GM21367 (cell line): ENCODE data around the gene KRT4.
"Not testable (repeated sequence)": the region's sequence is repeated elsewhere in the genome, so short reads cannot be mapped to it uniquely, and the experiment has no call there.

Experiments
- ATAC-seq: cut with Tn5 transposase; IDR thresholded peaks from one replicate; pipeline ENCODE4 v1.9.1; 2021; ENCODE audit not compliant: unreplicated experiment

Gene KRT4

GRCh38 chr12:52776435-52776834, 37.5 kb downstream of the KRT4 start:
- ATAC-seq = no peak

GRCh38 chr12:52774629-52775250, 39.2 kb downstream of the KRT4 start:
- ATAC-seq = no peak

- no peak for ATAC-seq
These were observed 41.1 kb downstream of the KRT4 start for GRCh38 chr12:52772772-52773171.

GRCh38 chr12:52772188-52772587, 41.7 kb downstream of the KRT4 start:
- no peak for ATAC-seq

DNA sequence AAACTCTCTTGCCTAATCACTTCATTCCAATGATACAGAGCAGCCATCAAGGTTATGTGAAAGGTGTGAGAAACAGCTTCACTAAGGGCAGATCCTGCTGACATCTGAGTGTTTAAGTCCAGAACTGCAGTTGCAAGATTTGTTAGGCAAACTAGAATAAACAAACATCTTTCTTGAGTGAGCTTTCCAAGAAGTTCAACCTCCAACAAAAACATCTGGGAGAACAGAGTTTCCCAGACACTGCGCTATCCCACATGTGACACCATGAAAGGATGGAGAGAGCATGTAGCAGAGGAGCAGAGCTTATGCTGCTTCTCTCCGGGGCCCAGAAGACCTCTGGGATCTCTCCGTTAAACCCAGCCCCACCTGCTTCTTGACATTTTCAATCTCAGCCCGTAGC, 42.4 kb downstream of the KRT4 start:
- ATAC-seq = no peak

DNA sequence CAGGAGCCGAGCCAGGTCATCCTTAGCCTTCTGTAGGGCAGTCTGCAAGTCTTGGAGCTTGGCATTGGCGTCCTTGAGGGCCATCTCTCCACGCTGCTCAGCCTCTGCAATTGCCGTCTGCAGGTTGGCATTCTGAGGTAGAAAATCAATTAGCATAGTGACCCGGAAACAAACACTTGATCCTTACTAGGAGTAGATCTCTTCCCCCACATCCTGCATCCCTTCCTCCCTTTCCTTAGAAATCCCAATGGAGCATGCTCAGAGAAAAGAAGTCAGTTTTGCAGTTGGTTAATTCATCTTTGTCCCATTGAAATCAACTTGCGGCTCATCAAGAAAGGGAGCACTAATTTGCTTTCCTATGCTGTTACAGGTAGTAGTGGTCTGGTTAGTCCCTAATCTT, 42.8 kb downstream of the KRT4 start:
- no peak for ATAC-seq

DNA sequence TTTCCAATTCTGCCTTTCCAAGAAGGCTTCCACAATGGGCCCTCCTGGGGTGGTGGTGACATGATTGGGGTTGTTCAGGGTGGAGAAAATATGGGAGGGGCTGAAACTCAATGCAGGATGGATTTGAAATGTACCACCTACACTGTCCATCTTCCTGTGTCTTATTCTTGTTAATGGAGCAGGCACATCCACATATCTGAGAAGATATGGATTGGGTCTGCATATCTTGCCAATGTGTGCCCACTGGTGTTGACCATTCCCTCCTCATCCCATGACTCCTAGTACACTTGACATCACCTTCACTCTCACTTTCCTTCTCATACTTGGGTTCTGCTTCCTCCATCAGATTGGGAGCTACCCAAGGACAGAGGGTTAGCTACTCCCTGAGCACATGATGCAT, 44.0 kb downstream of the KRT4 start:
- ATAC-seq = no peak

DNA sequence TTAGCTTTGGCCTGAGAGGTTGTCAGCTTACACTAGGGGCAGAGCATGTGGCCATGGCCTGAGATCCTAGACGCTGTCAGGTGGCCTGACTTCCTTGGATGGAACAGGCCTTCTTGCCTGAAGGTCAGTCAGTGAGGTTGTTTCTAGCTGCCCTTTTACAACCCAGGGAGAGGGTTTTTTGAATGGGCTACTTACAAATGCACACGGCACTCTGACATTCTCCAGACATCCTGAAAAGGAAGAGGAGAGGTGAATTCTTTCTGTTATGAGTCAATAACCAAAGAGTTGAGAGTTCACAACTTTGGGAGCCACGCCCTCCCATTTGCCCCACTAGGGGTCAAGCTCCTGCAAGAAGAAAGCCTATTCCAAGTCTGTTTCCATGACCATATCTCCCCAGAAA, 44.6 kb downstream of the KRT4 start:
- no peak for ATAC-seq

DNA sequence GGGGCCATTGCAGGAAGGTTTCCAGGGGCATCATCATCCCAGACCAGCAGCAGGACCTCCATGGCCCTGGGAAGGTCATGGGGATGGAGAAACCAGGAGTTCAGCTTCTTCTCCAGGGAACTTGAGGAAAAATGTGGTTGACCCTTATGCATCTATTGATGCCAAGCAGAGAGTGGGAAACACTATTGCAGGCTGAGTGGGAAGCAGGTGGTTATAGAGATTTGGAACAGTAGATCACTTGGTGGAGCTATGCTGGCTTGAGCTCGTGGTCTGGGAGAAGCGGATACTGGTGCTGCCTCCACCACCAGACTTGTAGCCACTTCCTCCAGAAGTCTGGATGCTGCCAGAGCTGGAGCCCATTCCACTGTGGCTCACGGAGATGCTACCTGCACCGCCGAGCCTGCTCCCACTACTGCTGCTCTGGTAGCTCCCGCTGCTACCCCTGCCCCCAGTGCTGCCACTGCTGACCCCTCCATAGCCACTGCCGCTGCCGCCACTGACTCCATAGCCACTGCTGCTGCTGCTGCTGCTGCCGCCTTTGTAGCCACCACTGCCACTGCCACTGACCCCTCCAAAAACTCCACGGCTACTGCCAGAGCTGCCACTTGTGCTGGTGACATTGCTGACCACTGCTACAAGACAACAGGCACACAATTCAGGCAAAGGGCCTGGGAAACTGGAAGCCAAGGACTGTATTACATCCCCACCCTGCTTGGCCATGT, 45.3 kb downstream of the KRT4 start:
- no peak for ATAC-seq

GRCh38 chr12:52767427-52767826, 46.5 kb downstream of the KRT4 start:
- no peak for ATAC-seq

DNA sequence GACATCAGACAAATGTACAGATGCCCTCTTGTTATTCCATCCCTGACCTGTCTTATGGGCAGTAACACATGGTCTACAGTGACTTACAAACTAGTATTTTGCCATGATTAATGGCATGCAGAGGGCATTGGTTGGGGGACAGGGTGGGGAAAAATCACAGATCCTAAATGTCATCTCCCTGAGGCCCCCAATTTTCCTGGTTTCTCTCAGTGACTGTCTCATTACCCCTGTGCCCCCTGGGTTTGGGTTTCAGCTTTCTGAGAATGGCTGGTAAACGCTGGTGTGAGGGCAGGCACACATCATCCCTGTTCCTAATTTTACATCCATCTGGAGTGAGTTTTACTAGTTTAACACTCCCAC, 46.9 kb downstream of the KRT4 start:
- no peak for ATAC-seq

DNA sequence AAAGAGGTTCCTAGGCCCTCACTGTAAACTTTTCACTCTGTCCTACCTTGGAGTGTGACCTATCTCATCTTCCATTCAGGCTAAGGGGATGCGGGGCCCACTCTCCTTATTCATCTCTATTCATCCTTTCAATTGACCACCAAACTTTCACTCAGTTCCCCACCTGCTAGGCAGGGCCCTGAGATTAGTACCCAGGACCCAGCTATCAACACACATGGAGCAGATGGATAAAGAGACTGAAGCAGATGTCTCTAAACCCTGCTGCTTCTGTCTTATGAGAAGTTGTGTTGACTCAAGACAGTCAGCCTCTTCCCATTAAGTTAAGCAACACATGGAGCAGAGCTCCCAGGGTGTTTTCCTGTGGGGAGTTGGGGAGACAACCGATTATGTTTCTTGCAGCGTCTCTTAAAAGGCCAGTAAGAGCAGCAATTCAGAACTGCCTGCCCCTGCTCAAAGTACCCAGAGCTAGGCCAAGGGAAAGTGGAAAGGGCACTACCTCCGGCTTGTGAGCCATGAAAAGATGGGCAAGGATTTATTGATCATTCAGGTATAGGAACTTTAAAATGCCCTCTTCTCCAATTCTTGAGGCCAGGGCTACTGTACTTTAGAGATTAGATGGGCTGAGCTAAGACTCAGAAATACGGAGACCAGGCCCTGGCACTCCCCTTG, 47.4 kb downstream of the KRT4 start:
- ATAC-seq = no peak

- ATAC-seq = no peak
These were observed 48.2 kb downstream of the KRT4 start for GRCh38 chr12:52765702-52766101.

DNA sequence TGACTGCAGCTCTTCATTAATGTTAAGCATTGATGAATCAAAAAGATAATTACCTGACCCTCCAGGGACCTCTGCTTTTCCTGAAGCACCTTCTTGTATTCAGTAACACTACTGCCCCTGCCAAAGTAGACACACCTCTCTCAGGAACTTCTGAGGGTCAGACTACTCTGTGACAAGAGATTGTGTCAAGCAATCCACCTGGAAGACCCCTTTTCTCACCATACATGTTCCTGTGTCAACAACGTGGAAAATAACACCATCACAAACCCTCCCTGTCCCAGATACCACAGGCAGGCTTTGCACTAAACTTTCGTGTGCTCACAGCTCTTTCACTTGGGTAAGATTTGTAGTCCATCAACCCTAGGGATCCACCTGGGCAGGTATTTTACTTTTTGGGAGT, 49.9 kb downstream of the KRT4 start:
- no peak for ATAC-seq

GRCh38 chr12:52763036-52763659, 50.8 kb downstream of the KRT4 start:
- ATAC-seq = no peak

DNA sequence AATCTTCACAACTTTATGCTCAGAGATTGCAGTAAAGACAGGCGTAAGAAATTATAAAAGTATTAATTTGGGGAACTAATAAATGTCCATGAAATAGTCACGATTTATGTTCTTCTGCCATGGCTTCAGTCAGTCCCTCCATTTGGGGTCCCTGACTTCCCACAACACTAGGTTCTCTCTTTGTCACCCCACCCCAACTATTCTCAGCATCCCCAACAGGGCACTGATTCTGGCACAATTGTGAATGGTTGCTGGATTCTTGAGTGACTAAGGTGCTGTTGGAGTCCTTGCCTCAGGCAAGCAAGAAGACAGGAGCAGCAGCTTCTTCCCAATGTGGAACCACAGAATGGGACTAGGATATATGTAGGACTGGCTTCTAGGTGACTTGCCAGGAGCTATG, 52.1 kb downstream of the KRT4 start:
- no peak for ATAC-seq

DNA sequence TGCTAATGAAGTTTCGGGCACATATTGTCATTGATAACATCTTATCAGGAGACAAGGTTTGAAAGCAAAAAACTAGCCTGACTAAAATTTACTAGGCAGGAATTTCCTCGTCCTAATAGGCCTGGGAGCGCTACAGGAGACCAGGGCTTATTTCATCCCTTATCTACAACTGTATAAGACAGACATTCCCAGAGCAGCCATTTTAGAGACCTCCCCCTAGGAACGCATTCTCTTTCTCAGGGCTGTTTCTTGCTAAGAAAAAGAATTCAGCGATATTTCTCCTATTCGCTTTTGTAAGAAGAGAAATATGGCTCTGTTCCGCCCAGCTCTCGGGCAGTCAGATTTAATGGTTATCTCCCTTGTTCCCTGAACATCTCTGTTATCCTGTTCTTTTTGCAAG, 52.7 kb downstream of the KRT4 start:
- ATAC-seq = not testable (repeated sequence)

GRCh38 chr12:52760623-52761022, 53.3 kb downstream of the KRT4 start:
- no peak for ATAC-seq

DNA sequence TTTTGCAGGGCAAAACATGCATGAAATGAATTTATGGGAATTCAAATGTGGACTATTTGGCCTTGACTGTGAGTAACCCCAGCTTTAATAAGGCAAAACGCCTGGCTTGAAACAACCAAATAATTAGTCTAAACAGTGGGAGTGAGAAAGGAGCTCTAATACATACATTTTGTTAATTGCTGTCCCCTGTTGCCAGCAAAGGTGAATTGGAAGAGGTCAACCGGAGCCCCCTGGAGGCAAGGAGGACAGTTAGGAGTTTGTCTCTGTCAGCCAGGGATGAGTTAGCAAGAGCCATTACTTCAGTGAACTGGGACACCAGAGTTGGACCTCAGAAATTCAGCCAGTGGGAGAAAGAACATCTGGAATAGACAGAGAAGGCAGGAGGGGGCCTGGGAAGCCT, 54.2 kb downstream of the KRT4 start:
- no peak for ATAC-seq

GRCh38 chr12:52759218-52759617, 54.7 kb downstream of the KRT4 start:
- ATAC-seq = no peak

DNA sequence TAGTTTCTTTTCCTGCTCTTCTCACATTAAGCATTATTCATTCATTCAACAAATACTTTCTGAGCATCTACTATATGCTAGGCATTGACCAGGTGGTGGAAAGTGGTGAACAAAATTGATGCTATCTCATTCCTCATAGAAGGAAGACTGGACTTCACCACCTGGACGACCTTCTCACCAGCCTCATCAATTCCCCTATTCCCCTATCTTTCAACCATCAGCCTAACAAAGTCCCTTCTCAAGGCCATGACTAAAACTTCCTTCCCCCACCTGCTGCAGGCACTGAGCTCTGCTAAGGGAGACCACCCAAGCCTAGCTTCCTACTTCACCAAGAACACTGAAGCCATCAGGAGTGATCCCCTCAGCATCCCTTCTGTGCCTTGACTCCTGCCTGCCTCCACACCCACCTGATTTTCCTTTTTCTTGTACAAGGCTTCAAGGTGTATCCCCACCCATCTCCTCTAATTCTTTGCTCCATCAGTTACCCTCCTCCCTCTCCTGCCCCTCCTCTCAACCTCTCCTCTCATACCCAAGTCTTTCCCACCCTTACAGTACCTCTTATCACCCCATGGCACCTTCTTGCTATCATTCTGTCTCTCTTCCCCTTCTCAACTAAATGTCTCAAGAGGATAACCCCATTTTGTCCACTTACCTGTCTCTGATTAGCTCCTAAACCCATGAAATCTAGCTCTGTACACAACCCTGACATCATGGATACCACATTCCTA, 56.3 kb downstream of the KRT4 start:
- ATAC-seq = no peak
